ENCODE data around the gene FAM229B. TPM values are rescaled to one million over a fixed set of nuclear protein-coding genes. Genes with fewer than 3 reads are reported as not detected.
"Not testable (repeated sequence)": the region's sequence is repeated elsewhere in the genome, so short reads cannot be mapped to it uniquely, and the experiment has no call there.

The FAM229B gene
- total RNA-seq, 1 donor from 2014 or later: 22.1 TPM

- Mint-ChIP-seq H3K9me3 (ENCODE audit: low read depth) (no peaks in the 10 kb centered on the region), H3K27me3 (no peaks in the 10 kb centered on the region), H3K27ac (no peak overlapping the region), H3K4me3 (ENCODE audit: low read depth) (no peak overlapping the region), H3K4me1 (ENCODE audit: low read depth) (peaks cover 2% of the 10 kb centered on the region), H3K36me3 (ENCODE audit: insufficient read depth) (peaks cover 13% of the 10 kb centered on the region)
- TF ChIP-seq CTCF (IDR thresholded peaks at IDR 0.05; ENCODE audit: unreplicated experiment): no peak
- no peak for DNase-seq (ENCODE audit: low spot score, unreplicated experiment)
Observed at GRCh38 chr6:112096901-112097300, 9.5 kb downstream of the FAM229B start.

- TF ChIP-seq CTCF (IDR thresholded peaks at IDR 0.05; ENCODE audit: unreplicated experiment): no peak
- Mint-ChIP-seq H3K4me3 (ENCODE audit: low read depth) (no peak overlapping the region), H3K36me3 (ENCODE audit: insufficient read depth) (peaks cover 21% of the 10 kb centered on the region), H3K4me1 (ENCODE audit: low read depth) (no peaks in the 10 kb centered on the region), H3K27me3 (no peaks in the 10 kb centered on the region), H3K27ac (no peak overlapping the region), H3K9me3 (ENCODE audit: low read depth) (peaks cover 9% of the 10 kb centered on the region)
- no peak for DNase-seq (ENCODE audit: low spot score, unreplicated experiment)
Observed at GRCh38 chr6:112100561-112100960, 13.2 kb downstream of the FAM229B start.

DNA sequence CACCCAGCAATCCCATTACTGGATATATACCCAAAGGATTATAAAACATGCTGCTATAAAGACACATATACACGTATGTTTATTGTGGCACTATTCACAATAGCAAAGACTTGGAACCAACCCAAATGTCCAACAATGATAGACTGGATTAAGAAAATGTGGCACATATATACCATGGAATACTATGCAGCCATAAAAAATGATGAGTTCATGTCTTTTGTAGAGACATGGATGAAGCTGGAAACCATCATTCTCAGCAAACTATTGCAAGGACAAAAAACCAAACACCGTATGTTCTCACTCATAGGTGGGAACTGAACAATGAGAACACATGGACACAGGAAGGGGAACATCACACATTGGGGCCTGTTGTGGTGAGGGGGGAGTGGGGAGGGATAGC is 18.6 kb downstream of the FAM229B start:
- peaks cover 13% of the 10 kb centered on the region for H3K36me3 Mint-ChIP-seq (ENCODE audit: insufficient read depth)
- not testable (repeated sequence) for H3K9me3 Mint-ChIP-seq (ENCODE audit: low read depth); H3K4me1 Mint-ChIP-seq (ENCODE audit: low read depth); DNase-seq (ENCODE audit: low spot score, unreplicated experiment); H3K4me3 Mint-ChIP-seq (ENCODE audit: low read depth); H3K27me3 Mint-ChIP-seq; H3K27ac Mint-ChIP-seq

GRCh38 chr6:112106562-112106961 is 19.2 kb downstream of the FAM229B start:
- peaks cover 9% of the 10 kb centered on the region for H3K9me3 Mint-ChIP-seq (ENCODE audit: low read depth)
- no peaks in the 10 kb centered on the region for H3K27me3 Mint-ChIP-seq
- no peak for DNase-seq (ENCODE audit: low spot score, unreplicated experiment)
- TF ChIP-seq CTCF (IDR thresholded peaks at IDR 0.05; ENCODE audit: unreplicated experiment): no peak
- no peak overlapping the region for H3K27ac Mint-ChIP-seq
- peaks cover 5% of the 10 kb centered on the region for H3K4me1 Mint-ChIP-seq (ENCODE audit: low read depth)
- no peak overlapping the region for H3K4me3 Mint-ChIP-seq (ENCODE audit: low read depth)
- peaks cover 11% of the 10 kb centered on the region for H3K36me3 Mint-ChIP-seq (ENCODE audit: insufficient read depth)

- no peak for TF ChIP-seq CTCF (IDR thresholded peaks at IDR 0.05; ENCODE audit: unreplicated experiment)
- Mint-ChIP-seq H3K4me1 (ENCODE audit: low read depth) (peaks cover 5% of the 10 kb centered on the region), H3K27me3 (no peaks in the 10 kb centered on the region), H3K9me3 (ENCODE audit: low read depth) (peaks cover 9% of the 10 kb centered on the region), H3K27ac (no peak overlapping the region), H3K4me3 (ENCODE audit: low read depth) (no peak overlapping the region), H3K36me3 (ENCODE audit: insufficient read depth) (peaks cover 3% of the 10 kb centered on the region)
- DNase-seq (ENCODE audit: low spot score, unreplicated experiment): no peak
Observed at GRCh38 chr6:112109262-112109661, 21.9 kb downstream of the FAM229B start.

DNA sequence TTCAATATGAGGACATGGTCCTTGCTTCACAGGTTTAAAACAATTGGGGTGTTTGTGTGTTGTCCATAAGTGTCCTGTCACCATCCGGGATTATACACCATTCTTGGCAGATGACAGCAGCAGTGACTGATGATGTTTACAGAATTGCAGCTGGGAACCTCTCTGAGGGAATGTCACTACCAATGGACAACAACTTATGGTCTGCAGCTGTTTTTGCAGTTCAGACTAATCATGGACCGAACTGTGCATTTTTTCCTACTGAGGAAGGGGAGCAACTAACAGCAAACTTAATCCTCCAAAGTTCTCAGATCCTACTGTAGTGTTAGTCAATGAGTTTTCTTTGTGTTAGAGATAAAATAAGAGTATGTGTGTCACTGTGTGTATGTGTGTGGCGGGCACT is 26.0 kb downstream of the FAM229B start:
- no peak for DNase-seq (ENCODE audit: low spot score, unreplicated experiment)
- Mint-ChIP-seq H3K4me3 (ENCODE audit: low read depth) (no peak overlapping the region), H3K36me3 (ENCODE audit: insufficient read depth) (no peaks in the 10 kb centered on the region), H3K27me3 (no peaks in the 10 kb centered on the region), H3K4me1 (ENCODE audit: low read depth) (peaks cover 5% of the 10 kb centered on the region), H3K27ac (no peak overlapping the region), H3K9me3 (ENCODE audit: low read depth) (no peaks in the 10 kb centered on the region)
- no peak for TF ChIP-seq CTCF (IDR thresholded peaks at IDR 0.05; ENCODE audit: unreplicated experiment)
